Measurements from ENCODE around the gene RIOK1.

RIOK1 gene

DNA sequence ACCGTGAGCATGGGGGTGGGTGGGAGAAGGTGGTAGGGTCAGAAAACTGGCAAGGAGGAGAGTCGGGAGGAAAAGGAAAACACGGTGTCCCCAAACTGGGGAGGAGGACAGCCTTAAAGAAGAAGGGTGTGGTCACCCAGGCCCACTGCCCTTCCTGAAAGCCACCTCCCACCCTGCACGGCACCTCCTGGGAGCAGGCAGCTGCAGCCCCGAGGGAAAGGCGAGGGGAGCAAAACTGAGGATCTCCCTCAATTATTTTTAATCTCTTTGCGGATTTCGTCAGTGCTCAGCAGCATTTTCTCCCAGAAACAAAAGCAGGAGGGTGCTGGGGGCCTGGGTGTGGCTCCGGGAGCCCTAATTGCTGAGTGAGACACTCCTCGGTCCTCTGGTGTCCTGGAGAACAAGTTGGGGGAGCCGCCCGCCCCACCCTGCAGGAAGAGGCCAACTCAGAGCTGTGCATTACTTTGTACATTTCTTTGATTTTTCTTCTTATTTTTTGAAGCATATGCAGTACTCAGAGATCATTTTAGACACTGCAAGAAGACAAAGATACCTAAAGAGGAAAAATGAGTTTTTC lies 56.4 kb downstream of the RIOK1 start:
- Histone ChIP-seq H3K27me3 (ENCODE audit: control insufficient read depth, low read length) (no peaks in the 10 kb centered on the region), H3K4me2 (ENCODE audit: low read length) (no peak overlapping the region), H3K79me2 (ENCODE audit: control insufficient read depth, low read length) (no peaks in the 10 kb centered on the region), H3K36me3 (ENCODE audit: control insufficient read depth, low read length) (no peaks in the 10 kb centered on the region), H4K20me1 (ENCODE audit: control insufficient read depth, insufficient read depth, low read depth, low read length) (no peaks in the 10 kb centered on the region), H3K4me3 (ENCODE audit: low read length) (no peak overlapping the region), H3K4me1 (ENCODE audit: control insufficient read depth, low read length) (no peaks in the 10 kb centered on the region), H3F3A (ENCODE audit: control insufficient read depth, insufficient read depth) (no peaks in the 10 kb centered on the region), H3K9me2 (replicated peaks; ENCODE audit: control insufficient read depth, low read length) (no peaks in the 10 kb centered on the region), H3K27ac (ENCODE audit: low read depth, low read length) (no peak overlapping the region), H3K9me3 (ENCODE audit: control insufficient read depth, insufficient read depth, low read length) (no peaks in the 10 kb centered on the region)
- TF ChIP-seq EZH2phosphoT487 (IDR thresholded peaks at IDR 0.05; ENCODE audit: borderline replicate concordance, low read length), result no peak
- TF ChIP-seq, protein P1, sequence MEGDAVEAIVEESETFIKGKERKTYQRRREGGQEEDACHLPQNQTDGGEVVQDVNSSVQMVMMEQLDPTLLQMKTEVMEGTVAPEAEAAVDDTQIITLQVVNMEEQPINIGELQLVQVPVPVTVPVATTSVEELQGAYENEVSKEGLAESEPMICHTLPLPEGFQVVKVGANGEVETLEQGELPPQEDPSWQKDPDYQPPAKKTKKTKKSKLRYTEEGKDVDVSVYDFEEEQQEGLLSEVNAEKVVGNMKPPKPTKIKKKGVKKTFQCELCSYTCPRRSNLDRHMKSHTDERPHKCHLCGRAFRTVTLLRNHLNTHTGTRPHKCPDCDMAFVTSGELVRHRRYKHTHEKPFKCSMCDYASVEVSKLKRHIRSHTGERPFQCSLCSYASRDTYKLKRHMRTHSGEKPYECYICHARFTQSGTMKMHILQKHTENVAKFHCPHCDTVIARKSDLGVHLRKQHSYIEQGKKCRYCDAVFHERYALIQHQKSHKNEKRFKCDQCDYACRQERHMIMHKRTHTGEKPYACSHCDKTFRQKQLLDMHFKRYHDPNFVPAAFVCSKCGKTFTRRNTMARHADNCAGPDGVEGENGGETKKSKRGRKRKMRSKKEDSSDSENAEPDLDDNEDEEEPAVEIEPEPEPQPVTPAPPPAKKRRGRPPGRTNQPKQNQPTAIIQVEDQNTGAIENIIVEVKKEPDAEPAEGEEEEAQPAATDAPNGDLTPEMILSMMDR (IDR thresholded peaks at IDR 0.05; ENCODE audit: low read depth, low read length, poor library complexity, severe bottlenecking), result no peak

DNA sequence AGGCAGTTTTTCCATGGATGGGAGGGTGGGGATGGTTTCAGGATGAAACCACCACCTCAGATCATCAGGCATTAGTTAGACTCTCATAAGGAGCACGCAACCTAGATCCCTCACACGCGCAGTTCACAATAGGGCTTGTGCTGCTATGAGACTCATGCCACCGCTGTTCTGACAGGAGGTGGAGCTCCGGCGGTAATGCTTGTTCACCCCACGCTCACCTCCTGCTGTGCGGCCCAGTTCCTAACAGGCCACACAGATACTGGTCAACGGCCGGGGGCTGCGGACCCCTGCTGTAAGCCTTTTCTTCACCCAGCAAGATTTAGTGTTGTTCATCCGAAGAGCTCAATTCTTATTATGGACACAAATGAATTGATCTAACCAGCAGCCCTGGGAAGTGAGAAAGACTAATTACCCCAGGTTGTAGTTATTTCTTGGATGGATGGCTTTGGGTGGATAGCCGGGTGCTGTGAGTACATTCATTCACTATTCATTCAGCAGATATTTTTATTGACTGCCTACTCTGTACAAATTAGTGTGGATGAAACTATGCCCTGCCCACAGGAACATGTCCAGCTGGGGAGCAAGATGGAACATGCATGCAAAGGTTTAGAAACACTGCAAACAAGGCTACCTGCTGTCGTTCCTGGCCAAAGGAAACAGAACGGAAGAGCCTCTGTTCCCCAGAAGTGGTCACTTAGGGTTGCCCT lies 57.2 kb downstream of the RIOK1 start:
- Histone ChIP-seq H3K9me3 (ENCODE audit: control insufficient read depth, insufficient read depth, low read length) (no peaks in the 10 kb centered on the region), H4K20me1 (ENCODE audit: control insufficient read depth, insufficient read depth, low read depth, low read length) (no peaks in the 10 kb centered on the region), H3K27me3 (ENCODE audit: control insufficient read depth, low read length) (no peaks in the 10 kb centered on the region), H3K4me2 (ENCODE audit: low read length) (no peak overlapping the region), H3F3A (ENCODE audit: control insufficient read depth, insufficient read depth) (no peaks in the 10 kb centered on the region), H3K27ac (ENCODE audit: low read depth, low read length) (no peak overlapping the region), H3K4me3 (ENCODE audit: low read length) (no peak overlapping the region), H3K4me1 (ENCODE audit: control insufficient read depth, low read length) (no peaks in the 10 kb centered on the region), H3K9me2 (replicated peaks; ENCODE audit: control insufficient read depth, low read length) (no peaks in the 10 kb centered on the region), H3K36me3 (ENCODE audit: control insufficient read depth, low read length) (no peaks in the 10 kb centered on the region), H3K79me2 (ENCODE audit: control insufficient read depth, low read length) (no peaks in the 10 kb centered on the region)
- TF ChIP-seq, protein P1 (IDR thresholded peaks at IDR 0.05; ENCODE audit: low read depth, low read length, poor library complexity, severe bottlenecking), result no peak
- no peak for TF ChIP-seq EZH2phosphoT487 (IDR thresholded peaks at IDR 0.05; ENCODE audit: borderline replicate concordance, low read length)

DNA sequence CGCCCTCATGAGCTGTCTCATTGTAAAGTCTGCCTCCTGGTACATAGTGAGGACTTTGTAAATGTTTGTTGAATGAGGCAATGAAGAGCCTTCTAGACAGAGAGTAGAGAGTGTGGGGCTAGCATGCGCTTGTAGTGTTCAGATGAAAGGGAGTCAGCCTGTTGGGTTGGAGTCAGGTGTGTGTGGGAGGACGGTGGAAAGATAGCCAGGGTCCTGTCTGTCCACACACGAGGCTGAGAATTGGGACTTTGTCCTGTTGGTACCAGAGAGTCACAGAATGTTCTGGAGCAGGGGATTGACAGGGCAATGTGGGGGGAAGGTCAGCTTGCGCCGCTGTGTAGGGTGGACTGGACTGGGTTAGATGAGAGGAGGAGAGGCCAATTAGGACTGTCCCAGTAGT lies 58.6 kb downstream of the RIOK1 start:
- Histone ChIP-seq H3K9me3 (ENCODE audit: control insufficient read depth, insufficient read depth, low read length) (no peaks in the 10 kb centered on the region), H3K4me3 (ENCODE audit: low read length) (no peak overlapping the region), H3F3A (ENCODE audit: control insufficient read depth, insufficient read depth) (no peaks in the 10 kb centered on the region), H3K79me2 (ENCODE audit: control insufficient read depth, low read length) (no peaks in the 10 kb centered on the region), H3K27me3 (ENCODE audit: control insufficient read depth, low read length) (no peaks in the 10 kb centered on the region), H3K27ac (ENCODE audit: low read depth, low read length) (no peak overlapping the region), H3K4me1 (ENCODE audit: control insufficient read depth, low read length) (no peaks in the 10 kb centered on the region), H3K36me3 (ENCODE audit: control insufficient read depth, low read length) (no peaks in the 10 kb centered on the region), H4K20me1 (ENCODE audit: control insufficient read depth, insufficient read depth, low read depth, low read length) (no peaks in the 10 kb centered on the region), H3K4me2 (ENCODE audit: low read length) (no peak overlapping the region), H3K9me2 (replicated peaks; ENCODE audit: control insufficient read depth, low read length) (no peaks in the 10 kb centered on the region)
- TF ChIP-seq, protein P1 (IDR thresholded peaks at IDR 0.05; ENCODE audit: low read depth, low read length, poor library complexity, severe bottlenecking), result no peak
- TF ChIP-seq EZH2phosphoT487 (IDR thresholded peaks at IDR 0.05; ENCODE audit: borderline replicate concordance, low read length), result no peak

All from DOHH2 (cell line).